NK-92 (cell line): Measurements from ENCODE around the gene USP6.
"Not testable (repeated sequence)": the region's sequence is repeated elsewhere in the genome, so short reads cannot be mapped to it uniquely, and the experiment has no call there.

Experiments
- DNase-seq: peaks from one replicate; lab custom pipeline; 2025; ENCODE audit not compliant: unreplicated experiment; lab: John Stamatoyannopoulos, UW

USP6 gene

DNA sequence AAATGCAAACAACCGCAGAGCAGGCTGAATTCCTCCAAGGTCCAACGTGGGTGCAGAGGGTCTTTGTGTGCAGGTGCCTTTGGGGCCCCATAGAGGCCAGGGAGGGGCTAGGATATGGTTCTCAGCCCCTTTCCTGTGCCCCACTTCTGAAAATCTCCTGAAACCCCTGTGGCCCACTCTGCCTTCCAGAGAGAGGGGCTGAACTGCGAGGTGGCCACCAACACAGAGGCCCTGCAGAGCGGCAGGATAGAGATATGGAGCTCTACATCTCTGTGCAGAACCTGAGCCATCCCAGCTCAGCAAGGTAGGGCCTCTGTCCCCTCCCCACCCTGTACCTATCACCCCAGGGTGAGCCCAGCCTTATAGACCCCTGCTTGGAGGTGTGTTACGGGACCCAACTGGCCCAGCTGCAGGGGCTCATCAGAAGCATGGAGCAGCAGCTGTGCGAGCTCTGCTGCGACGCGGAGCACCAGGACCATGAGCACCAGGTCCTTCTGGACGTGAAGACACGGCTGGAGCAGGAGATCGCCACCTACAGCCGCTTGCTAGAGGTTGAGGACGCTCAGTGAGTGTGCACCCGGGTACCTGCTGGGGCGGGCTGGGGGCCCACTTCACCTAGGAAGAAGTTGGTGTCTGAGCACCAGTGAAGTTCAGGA is 5.5 kb downstream of the USP6 start:
- no peak for DNase-seq

DNA sequence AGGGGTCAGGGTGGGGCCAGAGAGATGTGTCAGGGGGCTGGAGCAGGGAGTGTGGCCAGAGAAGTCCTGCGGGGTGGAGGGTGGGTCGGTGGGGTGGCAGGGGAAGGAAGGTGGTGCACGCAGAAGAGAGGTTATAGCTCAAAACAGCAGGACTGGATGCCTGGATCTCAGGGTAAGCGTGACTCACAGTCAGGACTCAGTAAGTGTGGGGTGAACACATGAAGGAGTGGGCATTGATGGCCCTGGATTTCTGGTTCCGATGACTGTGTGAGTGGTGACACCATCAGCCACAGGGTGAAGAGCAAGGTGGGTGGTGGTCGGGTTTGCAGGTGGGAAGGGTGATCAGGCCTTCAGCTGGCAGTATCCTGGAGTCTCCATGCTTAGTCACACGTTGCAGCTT is 6.2 kb downstream of the USP6 start:
- not testable (repeated sequence) for DNase-seq

DNA sequence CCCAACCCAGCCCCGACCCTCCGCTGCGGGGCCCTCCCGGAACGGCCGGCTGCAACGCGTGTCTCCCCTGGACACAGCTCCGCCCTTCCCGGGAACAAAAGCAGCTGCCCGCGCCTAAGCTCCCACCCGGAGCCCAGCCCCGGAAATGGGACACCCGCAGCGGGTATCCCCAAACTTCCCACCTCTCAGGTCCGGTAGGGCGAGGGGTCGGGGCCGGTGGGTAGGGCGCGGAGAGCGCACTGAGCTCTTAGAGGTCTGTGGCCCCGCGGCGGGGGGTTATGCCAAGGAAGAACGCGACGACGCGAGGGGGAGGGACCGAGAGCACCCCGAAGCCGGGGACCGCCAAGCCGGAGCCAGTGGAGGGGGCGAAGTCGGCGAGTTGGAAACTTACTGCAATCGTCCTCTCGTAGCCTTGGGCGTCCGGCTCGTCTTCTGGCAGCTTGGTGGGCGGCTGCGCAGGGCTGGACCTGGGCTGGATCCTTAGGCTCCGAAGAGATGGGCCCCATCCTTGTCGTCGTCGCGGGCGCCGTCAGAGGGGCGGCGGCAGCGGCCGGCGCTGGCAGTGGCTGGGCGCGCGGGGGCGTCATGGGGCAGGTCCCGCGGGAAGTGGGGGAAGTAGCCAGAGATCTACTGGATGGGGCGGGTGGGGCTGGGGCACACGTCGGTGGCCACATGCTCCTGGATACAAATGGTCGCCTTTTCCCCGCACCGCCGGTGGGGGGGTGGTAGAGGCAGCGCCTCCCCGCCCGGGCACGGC is 6.9 kb downstream of the USP6 start:
- no peak for DNase-seq

DNA sequence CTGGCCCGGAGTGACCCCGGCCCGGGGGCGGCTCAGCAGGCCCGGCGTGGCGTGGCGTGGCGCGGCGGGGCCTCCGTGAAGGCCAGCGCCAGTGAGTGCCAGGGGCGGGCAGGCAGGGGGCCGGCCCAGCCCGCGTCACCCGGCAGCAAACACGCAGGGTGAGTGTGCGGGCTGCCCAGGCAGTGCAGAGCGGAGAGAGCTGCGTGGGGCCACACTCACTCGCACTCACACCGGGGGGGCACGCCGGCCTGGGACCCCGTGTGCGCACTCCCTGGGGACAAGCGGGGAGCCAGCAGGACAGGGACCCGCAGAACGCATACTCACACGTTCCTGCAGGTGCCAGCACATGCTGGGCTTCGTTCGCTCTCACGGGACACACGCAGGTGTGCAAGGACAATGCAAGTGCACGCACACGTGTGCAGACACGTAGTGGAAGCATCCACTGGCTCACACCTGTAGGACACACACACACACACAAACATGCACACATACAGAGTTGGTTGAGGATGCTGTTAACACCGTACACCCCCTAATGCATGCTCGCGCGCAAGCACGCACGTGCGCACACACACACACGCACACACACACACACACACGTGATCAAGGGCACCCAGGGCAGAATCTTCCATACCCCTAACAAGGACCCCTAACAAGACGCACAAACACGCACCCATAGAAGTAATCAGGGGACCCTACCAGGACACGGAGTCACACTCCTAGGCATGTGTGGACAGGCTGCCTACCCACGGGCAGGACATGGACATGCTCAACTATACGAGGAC is 7.7 kb downstream of the USP6 start:
- no peak for DNase-seq

DNA sequence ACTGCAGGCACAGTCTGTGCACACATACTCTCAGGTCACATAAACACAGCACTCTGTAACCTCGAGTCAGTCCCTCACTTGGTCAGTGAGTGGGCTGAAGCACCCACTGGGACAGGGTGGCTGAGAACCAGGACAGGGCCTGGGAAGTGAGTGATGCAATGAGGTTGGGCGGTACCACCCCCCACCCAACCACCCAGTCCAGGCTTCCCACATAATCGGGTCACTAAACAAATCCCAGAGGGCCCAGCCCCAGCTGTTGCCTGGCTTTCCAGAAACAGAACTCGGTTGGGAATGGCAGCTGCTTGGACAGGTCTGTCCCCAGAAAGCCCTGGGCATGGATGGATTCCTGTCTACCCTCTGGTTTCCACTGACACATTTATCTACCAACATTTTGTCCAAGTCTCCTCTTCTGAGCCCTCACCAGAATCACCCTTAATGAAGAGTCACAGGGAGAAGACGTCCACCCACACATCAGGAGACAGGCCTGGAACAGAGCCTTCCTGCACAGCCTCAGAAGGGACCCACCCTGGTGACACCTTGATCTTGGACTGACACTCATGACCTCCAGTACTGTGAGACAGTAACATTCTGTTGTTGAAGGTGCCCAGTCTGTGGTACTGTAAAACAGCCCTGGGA is 8.4 kb downstream of the USP6 start:
- not testable (repeated sequence) for DNase-seq

DNA sequence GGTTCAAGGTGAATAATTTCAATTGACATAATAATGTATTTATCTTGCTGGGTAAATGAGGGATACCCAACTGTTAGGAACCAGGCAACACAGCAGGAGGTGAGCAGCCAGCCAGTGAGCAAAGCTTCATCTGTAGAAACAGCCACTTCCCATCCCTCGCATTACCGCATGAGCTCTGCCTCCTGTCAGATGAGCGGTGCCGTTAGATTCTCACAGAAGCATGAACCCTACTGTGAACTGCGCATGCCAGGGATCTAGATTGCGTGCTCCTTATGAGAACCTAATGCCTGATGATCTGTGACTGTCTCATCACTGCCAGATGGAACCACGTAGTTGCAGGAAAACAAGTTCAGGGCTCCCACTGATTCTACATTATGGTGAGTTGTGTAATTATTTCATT is 9.1 kb downstream of the USP6 start:
- not testable (repeated sequence) for DNase-seq

DNA sequence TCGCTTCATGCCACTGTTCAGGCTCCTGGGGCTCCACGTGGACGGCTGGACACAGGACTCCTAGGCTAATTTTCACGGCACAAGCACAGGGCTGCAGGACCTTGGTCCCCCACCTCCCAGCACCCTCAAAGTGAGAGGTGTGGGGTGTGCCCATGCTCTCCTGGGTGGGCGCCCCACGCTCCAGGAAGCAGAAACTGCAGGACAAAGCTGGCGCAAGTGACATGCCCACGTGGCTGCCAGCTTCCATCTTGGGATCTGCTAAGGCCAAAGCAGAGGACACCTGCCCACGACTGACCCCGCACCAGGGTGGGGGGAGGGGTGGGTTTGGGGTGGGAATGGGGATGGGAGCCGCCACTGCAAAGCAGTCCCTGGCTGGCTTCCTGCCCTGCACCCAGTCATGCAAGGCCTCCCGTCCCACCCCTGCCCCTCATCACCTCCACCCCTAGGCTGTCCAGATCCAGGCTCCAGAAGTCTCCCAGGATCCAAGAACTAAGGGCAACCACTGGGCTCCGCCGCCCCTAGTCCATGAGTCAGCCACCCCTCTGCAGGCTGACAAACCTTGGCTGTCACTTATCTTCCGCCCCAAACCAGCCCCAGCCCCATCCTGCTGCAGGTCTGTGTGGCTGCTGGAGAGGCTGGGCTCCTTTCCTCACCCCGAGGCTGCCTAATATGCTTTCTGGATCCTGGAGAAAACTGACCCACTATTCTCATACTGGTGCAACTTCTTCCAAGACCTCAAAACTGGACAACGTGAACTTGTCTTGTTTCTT is 11.1 kb downstream of the USP6 start:
- no peak for DNase-seq

DNA sequence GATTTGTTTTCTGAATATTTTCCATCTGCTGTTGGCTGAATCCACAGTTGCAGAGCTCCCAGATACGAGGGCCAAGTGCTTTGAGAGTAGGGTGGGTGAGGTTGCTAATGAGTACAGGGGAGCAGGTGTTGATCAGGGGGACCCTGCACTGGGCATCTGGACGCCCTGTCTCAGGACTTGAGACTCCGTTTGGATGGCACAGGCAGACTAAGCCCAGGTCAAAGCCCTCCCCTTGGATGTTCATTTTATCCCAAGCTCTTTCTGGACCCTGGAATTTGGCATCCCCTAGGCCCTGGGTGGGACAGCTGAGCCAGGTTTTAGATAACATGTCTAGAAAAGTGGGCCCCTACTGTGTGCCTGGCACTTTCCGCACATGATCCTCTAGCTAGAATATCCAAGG is 12.1 kb downstream of the USP6 start:
- DNase-seq: no peak

DNA sequence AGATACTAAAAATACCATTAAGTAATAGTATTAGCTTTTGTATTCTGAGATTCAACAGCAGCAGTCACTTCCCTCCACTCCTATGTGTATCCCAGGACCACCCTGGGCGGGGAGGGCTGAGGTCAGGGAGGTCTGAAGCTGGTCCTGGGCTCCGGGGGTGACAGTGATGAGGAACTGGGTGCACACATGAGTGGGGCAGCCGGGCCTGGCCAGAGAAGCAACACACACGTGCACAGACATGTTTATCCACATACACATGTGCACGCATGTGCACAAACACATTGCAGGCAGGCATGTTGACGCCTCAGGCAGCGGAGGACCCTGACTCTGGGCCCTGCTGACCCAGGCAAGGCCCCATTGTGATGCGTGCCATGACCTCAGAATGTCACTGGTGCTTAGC is 12.6 kb downstream of the USP6 start:
- DNase-seq: not testable (repeated sequence)

DNA sequence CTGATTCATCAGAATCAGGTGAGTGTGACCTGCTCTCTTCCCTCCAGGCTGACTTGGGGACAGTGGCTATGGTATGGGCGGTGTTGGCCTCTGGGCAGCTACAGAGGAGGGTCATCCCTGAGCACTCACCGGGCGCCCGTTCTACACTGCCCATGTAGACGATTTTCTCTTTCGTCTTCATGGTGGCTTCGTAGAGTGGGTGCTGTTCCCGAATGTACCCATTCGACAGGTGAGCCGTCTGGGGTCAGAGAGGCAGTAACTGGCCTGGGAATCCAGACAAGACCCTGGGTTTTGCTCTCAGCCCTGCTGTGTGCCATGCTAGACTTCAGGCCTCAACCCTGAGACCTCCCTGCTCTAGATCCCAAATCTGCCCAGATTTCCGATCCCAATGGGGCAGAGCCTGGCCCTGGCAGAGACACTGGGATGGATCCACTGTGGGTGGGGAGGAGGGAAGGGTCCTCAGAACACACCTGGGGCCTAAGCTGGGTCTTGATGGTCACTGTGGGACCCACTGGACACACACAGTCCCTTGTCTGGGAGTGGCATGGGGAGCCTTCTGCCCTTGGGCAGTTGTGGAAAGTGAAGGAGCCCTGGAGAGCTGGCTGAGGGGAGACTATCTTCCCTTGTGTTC is 13.2 kb downstream of the USP6 start:
- DNase-seq: no peak

DNA sequence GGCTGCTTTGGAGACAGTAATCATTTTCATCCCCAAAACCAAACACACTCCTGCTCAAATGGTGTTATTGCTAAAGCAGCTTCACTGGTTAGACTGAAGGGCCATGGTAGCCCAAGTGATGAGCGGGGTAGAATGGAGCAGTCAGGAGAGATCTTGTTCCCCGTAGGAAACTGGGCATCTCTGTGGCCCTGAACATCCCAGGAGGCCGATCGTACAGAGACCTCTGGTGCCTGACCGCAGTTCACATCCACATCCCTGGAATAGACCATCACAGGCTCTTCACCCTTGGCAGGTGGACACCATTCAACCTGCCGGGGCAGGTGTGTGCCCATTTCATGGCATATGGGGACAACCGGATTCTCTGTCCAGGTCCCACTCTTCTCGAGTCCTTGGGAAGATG is 13.9 kb downstream of the USP6 start:
- DNase-seq: not testable (repeated sequence)

DNA sequence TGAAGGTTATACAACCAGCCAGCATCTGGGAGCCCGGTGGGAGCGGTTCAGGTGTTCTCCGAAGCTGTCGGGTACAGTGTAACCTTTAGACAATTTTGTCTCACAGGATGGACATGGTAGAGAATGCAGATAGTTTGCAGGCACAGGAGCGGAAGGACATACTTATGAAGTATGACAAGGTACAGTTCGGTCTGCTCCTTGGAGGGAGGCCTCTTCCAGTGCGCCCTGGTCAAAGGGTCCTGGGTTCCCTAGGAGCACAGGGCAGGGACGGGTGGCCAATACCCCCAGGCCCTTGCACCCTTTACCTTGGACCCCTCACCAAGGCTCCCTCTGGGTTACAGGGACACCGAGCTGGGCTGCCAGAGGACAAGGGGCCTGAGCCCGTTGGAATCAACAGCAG is 14.4 kb downstream of the USP6 start:
- not testable (repeated sequence) for DNase-seq

DNA sequence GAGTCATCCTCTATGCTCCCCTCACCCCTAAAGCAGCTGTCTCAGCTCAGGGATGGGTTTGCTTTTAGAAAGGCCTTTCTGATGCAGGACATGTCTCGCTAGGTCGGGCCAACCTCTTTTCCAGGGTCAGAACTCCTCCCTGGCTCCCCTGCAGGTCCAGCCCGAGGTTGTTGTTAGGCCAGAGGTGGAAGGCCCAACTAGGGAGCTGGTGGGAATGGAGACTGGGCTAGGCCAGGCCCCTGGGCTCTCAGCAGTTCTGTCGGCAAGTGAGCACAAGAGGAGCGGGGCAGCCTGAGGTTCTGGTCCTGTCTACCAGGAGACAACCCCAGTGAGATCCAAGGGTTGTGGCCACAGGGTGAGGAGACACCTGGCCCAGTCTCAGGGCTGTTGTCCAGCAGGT is 14.9 kb downstream of the USP6 start:
- not testable (repeated sequence) for DNase-seq

DNA sequence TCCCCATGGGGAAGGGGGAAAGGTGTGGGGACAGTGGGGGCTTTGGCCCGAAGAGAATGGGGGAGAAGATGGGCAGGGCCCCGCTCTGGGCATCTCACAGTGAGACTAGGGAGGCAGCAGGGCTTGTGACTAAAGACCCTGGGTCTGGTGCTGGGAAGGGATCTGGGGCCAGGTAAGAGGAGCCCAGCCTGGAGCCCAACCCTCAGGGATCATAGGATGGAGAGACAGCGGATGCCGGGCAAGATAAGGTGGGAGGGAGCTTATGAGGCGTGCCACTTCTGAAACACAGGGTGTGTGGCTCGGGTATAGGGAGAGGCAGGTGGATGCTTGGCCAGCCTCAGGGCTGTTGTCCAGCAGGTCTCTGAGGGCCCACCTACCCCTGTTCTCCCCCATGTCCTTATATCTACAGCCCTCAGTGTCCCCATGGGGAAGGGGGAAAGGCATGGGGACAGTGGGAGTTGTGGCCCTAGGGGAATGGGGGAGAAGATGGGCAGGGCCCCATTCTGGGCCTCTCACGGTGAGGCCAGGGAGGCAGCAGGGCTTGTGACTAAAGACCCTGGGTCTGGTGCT is 15.4 kb downstream of the USP6 start:
- no peak for DNase-seq

DNA sequence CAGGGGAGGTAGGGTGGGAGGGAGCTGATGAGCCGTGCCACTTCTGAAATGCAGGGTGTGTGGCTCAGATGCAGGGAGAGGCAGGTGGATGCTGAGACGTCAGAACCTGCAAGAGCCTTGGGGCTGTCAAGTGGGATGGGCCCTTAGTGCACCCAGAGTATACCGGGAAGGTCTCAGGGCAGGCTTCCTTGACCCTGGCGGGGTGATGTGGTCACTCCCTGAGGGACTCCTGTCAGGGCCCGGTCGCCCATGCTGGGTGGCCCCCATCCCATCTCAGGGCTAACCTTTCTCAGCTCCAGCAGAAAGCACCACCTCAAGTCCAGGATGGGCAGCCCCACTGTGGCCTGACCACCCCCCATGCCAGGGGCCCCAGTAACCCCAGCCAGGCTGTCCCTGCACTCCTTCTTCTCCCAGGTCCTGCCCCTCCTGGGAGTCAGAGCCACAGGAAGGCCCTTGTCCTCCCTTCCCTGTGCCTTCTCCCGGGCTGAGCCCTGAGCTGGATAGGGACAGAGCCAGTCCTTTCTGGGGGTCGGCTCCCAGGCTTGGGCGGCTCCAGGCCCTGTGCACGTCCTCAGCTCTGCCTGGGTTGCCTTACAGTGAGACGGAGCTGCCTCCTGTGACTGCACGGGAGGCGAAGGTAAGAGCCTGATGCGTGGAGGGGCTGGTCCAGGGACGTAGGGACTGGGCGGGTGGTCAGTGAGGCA is 16.1 kb downstream of the USP6 start:
- DNase-seq: not testable (repeated sequence)

DNA sequence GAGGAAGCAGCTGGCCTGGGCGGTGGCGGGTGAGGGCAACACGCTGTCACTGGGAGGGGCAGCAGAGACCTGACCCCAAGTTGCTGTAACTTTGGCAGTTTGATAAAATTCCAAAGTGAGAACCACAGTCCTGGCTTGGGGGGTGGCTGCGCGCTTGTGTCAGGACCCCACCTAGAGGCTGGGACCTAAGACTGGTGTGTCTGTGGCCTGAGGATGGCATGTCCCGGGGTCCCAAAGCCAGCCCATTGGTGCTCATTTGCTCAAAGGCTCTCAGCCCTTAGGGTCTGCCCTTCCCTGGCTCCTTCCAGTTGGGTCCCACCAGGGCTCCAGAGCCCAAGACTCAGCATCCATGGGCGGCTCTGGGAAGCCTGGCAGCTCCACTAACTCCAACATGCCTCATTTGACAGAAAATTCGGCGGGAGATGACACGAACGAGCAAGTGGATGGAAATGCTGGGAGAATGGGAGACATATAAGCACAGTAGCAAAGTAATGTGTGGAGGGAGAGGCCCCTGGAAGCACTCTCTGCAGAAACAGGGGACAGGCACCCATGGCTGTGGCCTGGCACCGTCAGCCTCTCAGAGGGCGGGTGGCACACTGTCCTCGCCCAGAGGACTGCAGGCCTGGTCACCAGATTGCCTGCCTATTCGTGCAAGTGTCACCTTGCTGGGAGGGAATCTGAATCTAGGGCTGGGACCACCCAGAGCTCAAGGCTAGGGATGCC is 16.8 kb downstream of the USP6 start:
- DNase-seq: not testable (repeated sequence)

DNA sequence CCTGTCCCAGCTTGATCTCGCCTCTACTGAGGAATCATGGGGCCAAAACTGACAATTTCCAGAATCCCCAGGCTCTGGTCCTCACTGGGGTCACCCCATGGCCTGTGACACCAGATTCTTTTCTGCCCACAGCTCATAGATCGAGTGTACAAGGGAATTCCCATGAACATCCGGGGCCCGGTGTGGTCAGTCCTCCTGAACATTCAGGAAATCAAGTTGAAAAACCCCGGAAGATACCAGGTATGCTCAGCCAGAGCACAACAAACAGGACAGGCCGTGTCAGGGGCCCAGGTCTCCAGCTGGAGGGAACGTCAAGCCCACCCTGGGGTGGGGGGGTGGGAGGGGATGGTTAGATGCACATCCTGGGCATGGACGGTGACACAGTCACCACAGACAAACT is 17.5 kb downstream of the USP6 start:
- DNase-seq: no peak

DNA sequence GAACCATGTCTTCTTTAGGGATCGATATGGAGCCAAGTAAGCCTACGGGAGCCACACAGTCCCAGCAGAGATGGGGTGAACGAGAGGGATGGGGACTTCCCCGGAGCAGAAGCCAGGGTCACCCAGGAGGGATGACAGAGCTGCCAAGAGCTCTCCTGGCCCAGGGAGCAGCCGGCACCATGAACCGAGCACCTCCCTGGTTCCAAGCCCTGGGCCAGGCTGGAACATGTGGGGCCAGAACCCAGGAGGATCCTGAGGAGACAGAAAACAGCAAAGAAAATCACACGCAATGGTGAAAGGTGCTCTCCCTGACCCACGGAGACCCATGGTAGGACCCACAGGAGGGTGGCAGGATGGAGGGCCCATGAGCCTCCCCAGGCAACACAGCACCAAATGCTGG is 18.1 kb downstream of the USP6 start:
- DNase-seq: not testable (repeated sequence)

DNA sequence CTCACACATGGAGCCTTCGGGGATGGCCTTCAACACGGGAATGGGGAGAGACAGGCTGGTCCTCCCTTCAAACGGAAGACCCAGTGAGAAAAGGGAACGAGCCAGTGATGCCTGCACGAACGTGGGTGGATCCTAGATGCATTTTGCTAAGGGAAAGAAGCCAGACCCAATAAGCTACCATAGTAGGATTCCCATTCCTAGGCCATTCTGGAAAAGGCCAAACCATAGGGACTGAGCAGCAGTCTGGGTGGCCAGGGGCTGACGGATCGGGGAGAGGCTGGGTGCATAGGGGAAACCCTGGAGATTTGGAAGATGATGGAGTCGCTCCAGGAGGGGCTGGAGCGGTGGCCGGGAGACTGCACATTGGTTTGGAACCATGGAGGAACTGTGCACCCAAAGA is 18.7 kb downstream of the USP6 start:
- not testable (repeated sequence) for DNase-seq
